ENCODE results near the gene CCDC17.

Gene CCDC17

GRCh38 chr1:45583264-45583665, 40.6 kb downstream of the CCDC17 start:
- DNase-seq (ENCODE audit: low read depth) = peak; percentile 93

- DNase-seq (ENCODE audit: low read depth) = no peak
Observed at GRCh38 chr1:45574105-45574626, 49.7 kb downstream of the CCDC17 start.

- no peak for DNase-seq (ENCODE audit: low read depth)
Observed at GRCh38 chr1:45573231-45573804, 50.5 kb downstream of the CCDC17 start.

- DNase-seq (ENCODE audit: low read depth) = no peak
Observed at GRCh38 chr1:45570631-45571030, 53.2 kb downstream of the CCDC17 start.

Measured in stimulated activated CD4-positive, alpha-beta T cell treated with anti-CD3 and anti-CD28 coated beads, Interleukin-2, amount 100 ng/mL, for 4 hours (primary cell).